Measurements from ENCODE around the gene GLIPR1L2.
A peak's percentile ranks its signal among the peaks of the same experiment; 100 is the strongest.

Gene GLIPR1L2

DNA sequence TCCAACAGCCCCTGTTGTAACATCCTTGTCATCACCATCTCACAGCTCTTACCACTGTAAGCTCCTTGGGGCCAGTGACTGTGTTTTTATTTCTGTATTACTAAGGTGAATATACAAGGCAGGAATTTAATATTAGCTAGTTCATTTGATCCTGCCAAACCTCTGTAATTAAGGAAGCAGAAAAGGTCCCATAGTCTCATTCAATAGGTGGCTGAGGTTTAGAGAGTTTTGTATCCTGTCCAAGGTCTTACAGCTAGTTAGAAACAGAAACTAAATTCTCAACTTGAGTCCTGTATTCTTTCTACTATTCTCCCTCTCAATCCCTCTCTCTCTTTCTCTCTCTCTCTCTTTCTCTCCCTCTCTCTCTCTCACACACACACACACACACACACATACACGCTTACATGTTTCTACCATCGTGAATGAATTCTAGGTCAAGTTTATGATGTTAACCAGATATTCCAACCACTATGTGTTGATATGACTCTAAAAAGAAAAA, 89.1 kb downstream of the GLIPR1L2 start:
- no peak for DNase-seq

DNA sequence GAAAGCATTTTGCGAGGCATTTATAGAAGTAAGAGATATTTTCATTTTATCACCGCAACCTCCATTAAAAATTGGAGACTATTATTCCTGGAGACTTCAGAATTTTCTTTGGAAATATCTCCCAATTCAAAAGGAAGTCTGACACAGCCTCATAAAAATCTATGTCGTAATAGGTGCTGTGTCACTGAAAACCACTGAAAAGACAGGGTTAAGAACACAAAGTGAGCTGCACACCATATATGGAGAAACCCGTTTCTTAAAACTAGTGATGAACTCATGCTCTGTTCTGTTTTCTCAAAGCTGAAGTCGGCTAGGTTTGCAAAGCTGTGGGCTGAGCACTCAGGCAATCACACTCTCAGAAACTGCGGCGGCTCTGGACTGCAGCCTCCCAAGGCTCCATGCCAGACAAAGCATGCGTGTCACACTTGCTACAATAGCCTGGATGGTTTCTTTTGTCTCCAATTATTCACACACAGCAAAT, 89.6 kb downstream of the GLIPR1L2 start, which contains the start of gene GLIPR1:
Gene GLIPR1, plus strand, starts transcription at position 287 of the 481 bp plus-strand sequence. Its CDS starts 126 bp downstream, at position 413.
- peak; percentile 75 for DNase-seq

DNA sequence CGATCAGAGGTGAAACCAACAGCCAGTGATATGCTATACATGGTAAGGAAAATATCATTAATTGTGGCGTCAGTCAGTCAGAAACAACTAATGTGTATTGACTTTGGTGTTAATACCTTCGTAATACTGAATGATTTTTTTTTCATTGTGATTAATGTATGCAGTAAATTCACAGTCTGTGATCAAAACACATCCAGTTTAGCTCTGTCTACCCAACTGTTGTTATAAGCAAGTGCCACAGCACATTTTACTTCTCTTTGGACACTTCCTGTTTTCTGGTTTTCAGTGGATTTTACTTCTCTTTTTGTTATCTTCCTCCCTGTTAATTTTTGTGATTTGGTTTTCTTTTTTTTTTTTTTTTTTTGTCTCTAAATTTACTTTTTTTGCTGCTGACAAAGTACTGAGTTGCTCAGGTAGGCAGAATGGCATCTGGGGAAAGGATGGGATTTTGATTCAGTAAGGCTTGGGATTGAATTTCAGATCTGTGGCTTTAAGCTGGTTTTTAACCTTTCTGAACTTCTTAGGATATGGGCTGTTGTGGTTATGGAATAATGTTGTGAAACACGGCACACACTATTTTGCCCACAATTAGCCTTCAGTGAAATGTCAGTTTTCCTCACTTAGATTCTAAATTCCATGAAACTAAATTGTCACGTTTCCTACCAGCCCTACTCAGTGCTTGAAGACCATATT, 90.3 kb downstream of the GLIPR1L2 start:
- DNase-seq, result no peak

DNA sequence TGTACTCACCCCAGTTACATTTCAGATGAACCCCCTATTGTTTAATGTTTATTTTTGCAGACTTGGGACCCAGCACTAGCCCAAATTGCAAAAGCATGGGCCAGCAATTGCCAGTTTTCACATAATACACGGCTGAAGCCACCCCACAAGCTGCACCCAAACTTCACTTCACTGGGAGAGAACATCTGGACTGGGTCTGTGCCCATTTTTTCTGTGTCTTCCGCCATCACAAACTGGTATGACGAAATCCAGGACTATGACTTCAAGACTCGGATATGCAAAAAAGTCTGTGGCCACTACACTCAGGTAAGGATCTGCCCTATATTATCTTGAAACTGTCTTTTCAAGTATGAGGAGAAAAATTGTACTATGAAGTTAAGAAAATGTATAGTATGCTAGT, 90.9 kb downstream of the GLIPR1L2 start:
- no peak for DNase-seq
